HG03045 (cell line): ENCODE measurements around the gene BIVM.

ENCODE experiments used
- ATAC-seq: cut with Tn5 transposase; IDR thresholded peaks from one replicate; pipeline ENCODE4 v1.9.1; 2021; ENCODE audit warnings: mild to moderate bottlenecking, moderate library complexity; ENCODE audit not compliant: unreplicated experiment

BIVM gene

DNA sequence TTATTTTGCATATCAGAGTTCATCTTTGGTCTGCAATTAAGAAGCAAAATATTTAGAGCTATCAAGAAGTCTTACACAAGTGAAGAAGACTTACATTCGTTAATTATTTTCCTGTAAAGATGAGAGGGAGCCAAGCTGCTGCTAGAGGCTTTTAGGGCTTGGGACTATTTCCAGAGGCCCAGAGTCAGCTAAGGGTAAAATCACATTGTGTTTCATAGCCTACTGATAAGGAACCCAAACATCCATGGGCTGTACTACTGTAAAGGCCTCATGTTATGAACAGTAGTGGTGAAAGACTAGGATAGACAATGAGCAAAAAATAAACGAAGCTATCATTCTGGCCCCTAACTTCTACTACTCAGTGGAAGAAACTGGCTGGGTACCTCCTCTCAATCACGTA, 14.4 kb upstream of the BIVM start:
- ATAC-seq = no peak

GRCh38 chr13:102788683-102789082, 10.2 kb upstream of the BIVM start:
- no peak for ATAC-seq

GRCh38 chr13:102792396-102792795, 6.5 kb upstream of the BIVM start:
- no peak for ATAC-seq

DNA sequence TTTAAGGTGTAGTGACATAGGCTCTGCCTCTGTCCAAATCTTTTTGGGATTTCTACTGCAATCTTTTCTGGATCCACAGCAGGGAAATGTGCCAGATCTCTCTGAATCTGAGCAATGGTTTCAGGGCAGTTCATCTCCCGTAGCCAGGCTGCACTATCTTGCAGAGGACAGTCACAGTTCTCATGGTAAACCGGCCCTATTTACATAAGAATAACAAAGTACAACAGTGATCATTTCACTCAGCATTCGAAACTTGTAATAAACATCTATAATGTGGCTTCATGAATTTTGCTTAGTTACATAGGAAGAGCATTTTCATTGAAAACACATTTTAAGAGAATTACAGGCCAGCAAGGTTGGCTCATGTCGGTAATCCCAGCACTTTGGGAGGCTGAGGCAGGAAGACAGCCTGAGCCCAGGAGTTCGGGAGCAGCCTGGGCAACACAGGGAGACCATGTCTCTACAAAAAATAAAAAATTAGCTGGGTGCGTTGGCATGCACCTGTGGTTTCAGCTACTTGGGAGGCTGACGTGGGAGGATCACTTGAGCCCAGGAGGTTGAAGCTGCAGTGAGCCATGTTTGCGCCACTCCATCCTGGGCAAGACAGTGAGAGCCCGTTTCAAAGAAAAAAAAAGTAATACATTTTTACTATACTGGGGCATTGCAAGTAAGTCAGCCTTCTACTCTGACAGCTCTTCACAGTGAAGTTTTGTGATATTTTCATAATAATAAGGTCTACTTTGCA, 5.1 kb upstream of the BIVM start:
- ATAC-seq = no peak

GRCh38 chr13:102799426-102800144, 666 bp downstream of the BIVM start:
- ATAC-seq = peak; percentile 10

DNA sequence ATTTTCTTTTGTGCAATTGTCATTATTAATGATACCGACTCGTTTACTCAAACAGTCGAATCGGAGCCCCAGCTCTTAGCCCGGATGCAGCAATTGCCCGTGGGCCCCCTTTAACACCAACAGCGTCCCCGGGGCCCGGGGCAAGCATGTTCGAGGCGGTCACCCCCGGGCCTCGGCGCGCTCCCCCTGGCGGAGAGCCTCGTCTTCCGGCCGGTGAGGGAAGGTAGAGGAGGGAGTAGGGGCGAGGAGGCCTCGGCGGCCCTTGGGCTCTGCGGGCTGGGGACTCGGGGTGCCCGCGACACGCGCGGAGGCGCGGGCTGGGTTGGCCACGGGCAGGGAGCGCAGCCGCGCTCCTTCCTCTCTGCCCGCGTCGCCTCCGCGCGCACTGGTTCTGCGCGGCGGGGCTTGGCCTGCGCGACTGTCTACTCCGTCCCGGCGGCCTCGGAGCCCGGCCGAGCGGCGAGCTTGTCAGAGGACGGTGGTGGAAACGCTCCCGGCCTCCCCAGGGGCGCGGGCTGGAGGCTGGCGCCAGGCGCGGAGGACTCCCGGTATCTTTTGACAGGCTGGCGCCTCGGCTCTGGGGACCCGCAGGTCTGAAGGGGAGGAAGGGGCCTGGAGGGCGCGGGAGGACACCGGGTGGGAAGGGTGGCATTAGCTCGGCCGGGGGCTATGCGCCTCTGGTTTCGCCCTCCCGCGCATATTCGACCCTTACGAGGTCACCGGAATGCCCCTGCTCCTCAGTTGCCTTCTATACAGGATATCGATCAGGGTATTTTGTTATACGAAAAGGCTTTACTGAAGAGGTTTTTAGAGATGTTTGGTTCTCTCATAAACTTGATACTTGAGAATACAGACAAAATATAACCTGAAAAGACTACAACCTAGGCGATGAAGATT, 1.5 kb downstream of the BIVM start:
- ATAC-seq = peak; percentile 82

GRCh38 chr13:102805680-102806079, 6.8 kb downstream of the BIVM start:
- no peak for ATAC-seq

- no peak for ATAC-seq
Measured at GRCh38 chr13:102807699-102808098, 8.8 kb downstream of the BIVM start.

GRCh38 chr13:102812611-102813287, 13.8 kb downstream of the BIVM start:
- ATAC-seq = no peak

- ATAC-seq = peak; percentile 62
Measured at GRCh38 chr13:102814025-102814607, 15.2 kb downstream of the BIVM start.

- ATAC-seq = no peak
Measured at GRCh38 chr13:102814793-102815192, 15.9 kb downstream of the BIVM start.

DNA sequence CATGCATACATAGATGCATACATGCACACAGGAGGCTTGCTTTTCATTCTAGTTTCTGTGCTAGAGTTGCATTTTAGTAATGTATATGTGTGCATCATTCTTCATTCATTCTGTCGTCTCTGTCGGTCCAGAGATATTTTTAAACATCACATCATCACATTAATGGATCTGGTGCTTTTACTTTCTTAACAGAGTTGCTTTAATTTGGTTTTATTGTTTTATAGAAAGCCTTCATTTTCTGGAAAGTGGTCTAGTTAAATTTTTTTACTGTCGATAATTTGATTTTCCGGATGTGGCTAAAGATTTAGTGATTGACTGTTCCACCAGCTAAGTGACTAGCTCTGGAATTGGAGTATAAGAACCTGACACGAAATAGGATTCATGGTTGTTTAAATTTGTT, 16.9 kb downstream of the BIVM start:
- no peak for ATAC-seq

- ATAC-seq = no peak
Measured at GRCh38 chr13:102816708-102817107, 17.8 kb downstream of the BIVM start.

- no peak for ATAC-seq
Measured at GRCh38 chr13:102817241-102817640, 18.3 kb downstream of the BIVM start.

DNA sequence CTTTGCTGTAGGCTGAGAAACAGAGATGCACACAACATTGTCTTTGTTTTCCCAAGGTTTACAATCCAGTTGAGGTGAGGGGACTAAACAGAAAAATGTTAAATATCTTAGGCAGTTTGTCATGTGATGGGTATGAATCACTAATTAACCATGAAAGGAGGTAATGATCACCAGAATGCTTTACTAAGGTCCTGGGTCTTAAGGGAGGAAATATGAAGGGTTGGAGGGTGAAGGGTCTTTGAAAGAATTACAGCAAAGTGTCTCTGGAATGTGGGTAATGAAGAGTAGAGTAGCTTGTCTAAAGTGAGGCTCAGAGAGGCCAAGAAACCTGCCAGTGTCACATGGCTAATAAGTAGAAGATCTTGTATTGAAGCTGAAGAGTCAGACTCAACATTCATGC, 19.0 kb downstream of the BIVM start:
- no peak for ATAC-seq

DNA sequence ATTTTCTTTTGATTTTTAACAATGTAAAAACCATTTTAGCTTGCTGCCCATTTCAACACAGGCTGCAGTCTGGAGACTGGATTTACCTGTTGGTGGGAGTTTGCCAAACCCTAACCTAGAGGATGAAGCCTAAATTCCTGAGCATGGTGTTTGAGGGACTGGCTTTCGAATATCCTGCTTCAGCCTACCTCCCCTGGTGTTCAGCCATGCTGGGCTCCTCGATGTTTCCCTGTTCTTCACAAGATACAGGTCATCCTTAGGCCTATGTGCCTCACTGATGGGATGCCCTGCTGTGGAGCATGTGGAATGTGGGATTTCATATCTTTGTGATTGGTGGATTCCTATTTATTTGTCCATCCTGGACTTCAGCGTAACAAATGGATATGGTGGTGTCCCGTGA, 26.5 kb downstream of the BIVM start:
- no peak for ATAC-seq

- ATAC-seq = no peak
Measured at GRCh38 chr13:102825921-102826706, 27.2 kb downstream of the BIVM start.

GRCh38 chr13:102830646-102831045, 31.7 kb downstream of the BIVM start:
- no peak for ATAC-seq

DNA sequence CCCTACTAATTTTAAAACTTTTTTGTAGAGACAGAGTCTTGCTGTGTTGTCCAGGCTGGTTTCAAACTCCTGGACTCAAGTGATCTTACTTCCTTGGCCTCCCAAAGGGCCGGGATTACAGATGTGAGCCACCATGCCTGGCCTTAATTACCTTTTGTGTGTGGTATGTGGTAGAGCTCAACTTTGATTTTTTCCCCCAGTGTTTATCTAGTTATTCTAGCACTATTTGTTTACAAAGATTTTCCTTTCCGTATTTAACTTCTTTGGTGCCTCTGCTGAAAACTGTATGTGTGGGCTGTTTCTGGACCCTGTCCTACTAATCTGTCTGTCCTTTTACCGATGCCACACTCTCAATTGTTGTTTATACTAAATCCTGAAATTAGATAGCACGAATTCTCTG, 37.6 kb downstream of the BIVM start:
- no peak for ATAC-seq

- no peak for ATAC-seq
Measured at GRCh38 chr13:102838273-102838672, 39.4 kb downstream of the BIVM start.
